HEK293 (cell line): ENCODE results near the gene PRIMPOL.

Source experiments
- CTCF ChIA-PET: fragments of 350-600 bp; formaldehyde crosslinking; extraction: SDS; loops from one replicate; lab custom pipeline; 2021; ENCODE audit warnings: antibody characterized with exemption; lab: Yijun Ruan, JAX
- POLR2A ChIA-PET: fragments of 300-600 bp; formaldehyde crosslinking; extraction: SDS; loops from one replicate; lab custom pipeline; 2020; ENCODE audit warnings: antibody characterized with exemption, inconsistent platforms; lab: Yijun Ruan, JAX
- H3K27ac ChIP-seq: fragments of 200-500 bp; sonication (Bioruptor generic); 2 replicates; pipeline ENCODE4 v1.5.1; 2014; ENCODE audit warnings: low read depth, low read length, control low read depth, inconsistent platforms; ENCODE audit errors: extremely low read depth
- H3K36me3 ChIP-seq, 2 experiments: fragments of 200-500 bp in 1 of 2; sonication (Bioruptor generic) in 1 of 2; 1 replicate in 1 of 2; 2 replicates in 1 of 2; pipeline ENCODE4 v1.5.1; 2014 to 2017; ENCODE audit warnings: inconsistent platforms in 2 of 2, low read length in 2 of 2; ENCODE audit not compliant: control insufficient read depth in 2 of 2, insufficient read depth in 1 of 2
- H3K4me1 ChIP-seq: fragments of 200-500 bp; sonication (Bioruptor generic); 2 replicates; pipeline ENCODE4 v1.5.1; 2014; ENCODE audit warnings: mild to moderate bottlenecking, low read length, inconsistent platforms; ENCODE audit not compliant: control insufficient read depth, insufficient read depth
- H3K4me3 ChIP-seq: 2 replicates; pipeline ENCODE4 v1.5.1; 2011; ENCODE audit warnings: low read depth, mild to moderate bottlenecking, control low read depth, low read length, moderate library complexity
- H3K9me3 ChIP-seq: fragments of 200-500 bp; sonication (Bioruptor generic); 2 replicates; pipeline ENCODE4 v1.5.1; 2014; ENCODE audit warnings: low read depth, low read length, inconsistent platforms; ENCODE audit not compliant: control insufficient read depth, insufficient read depth
- BCL11B ChIP-seq: fragments of 450-650 bp; formaldehyde crosslinking; IDR thresholded peaks from 2 replicates; pipeline ENCODE4 v1.5.1; 2016; ENCODE audit warnings: low read depth, missing biosample characterization, missing genetic modification characterization
- EGR2 ChIP-seq: fragments of 450-650 bp; formaldehyde crosslinking; IDR thresholded peaks from 2 replicates; pipeline ENCODE4 v1.5.1; 2016; ENCODE audit warnings: low read depth, missing biosample characterization, missing genetic modification characterization
- GLIS2 ChIP-seq: fragments of 450-650 bp; formaldehyde crosslinking; IDR thresholded peaks from 2 replicates; pipeline ENCODE4 v1.5.1; 2016; ENCODE audit warnings: missing biosample characterization, missing genetic modification characterization
- MZF1 ChIP-seq: fragments of 450-650 bp; formaldehyde crosslinking; IDR thresholded peaks from 2 replicates; pipeline ENCODE4 v1.5.1; 2017; ENCODE audit warnings: missing biosample characterization, missing genetic modification characterization, borderline replicate concordance
- SALL2 ChIP-seq: fragments of 450-650 bp; formaldehyde crosslinking; IDR thresholded peaks from 2 replicates; pipeline ENCODE4 v1.5.0; 2017; ENCODE audit warnings: missing biosample characterization, mild to moderate bottlenecking, missing genetic modification characterization, borderline replicate concordance
- SP3 ChIP-seq: fragments of 450-650 bp; formaldehyde crosslinking; IDR thresholded peaks from 2 replicates; pipeline ENCODE4 v1.5.1; 2016; ENCODE audit warnings: missing biosample characterization, missing genetic modification characterization
- ZFP37 ChIP-seq: fragments of 450-650 bp; formaldehyde crosslinking; IDR thresholded peaks from 2 replicates; pipeline ENCODE4 v1.5.1; 2016; ENCODE audit warnings: missing biosample characterization, missing genetic modification characterization
- ZNF121 ChIP-seq: fragments of 450-650 bp; formaldehyde crosslinking; IDR thresholded peaks from 2 replicates; pipeline ENCODE4 v1.5.1; 2016; ENCODE audit warnings: missing biosample characterization, missing genetic modification characterization
- ZNF132 ChIP-seq: fragments of 450-650 bp; formaldehyde crosslinking; IDR thresholded peaks from 2 replicates; pipeline ENCODE4 v1.5.1; 2017; ENCODE audit warnings: missing biosample characterization, missing genetic modification characterization, borderline replicate concordance
- ZNF174 ChIP-seq: fragments of 450-650 bp; formaldehyde crosslinking; IDR thresholded peaks from 2 replicates; pipeline ENCODE4 v1.5.0; 2017; ENCODE audit warnings: missing biosample characterization, mild to moderate bottlenecking, missing genetic modification characterization
- ZNF335 ChIP-seq: fragments of 450-650 bp; formaldehyde crosslinking; conservative IDR thresholded peaks from 2 replicates; pipeline ENCODE4 v1.5.1; 2016; ENCODE audit warnings: missing biosample characterization, missing genetic modification characterization
- ZNF341 ChIP-seq: fragments of 450-650 bp; formaldehyde crosslinking; IDR thresholded peaks from 2 replicates; pipeline ENCODE4; 2016; ENCODE audit warnings: low read depth, missing biosample characterization, missing genetic modification characterization
- ZNF366 ChIP-seq: fragments of 450-650 bp; formaldehyde crosslinking; conservative IDR thresholded peaks from 2 replicates; pipeline ENCODE4 v1.5.1; 2016; ENCODE audit warnings: missing biosample characterization, missing genetic modification characterization
- ZNF501 ChIP-seq: fragments of 450-650 bp; formaldehyde crosslinking; IDR thresholded peaks from 2 replicates; pipeline ENCODE4 v1.5.1; 2016; ENCODE audit warnings: missing biosample characterization, missing genetic modification characterization
- ZNF600 ChIP-seq: fragments of 450-650 bp; formaldehyde crosslinking; IDR thresholded peaks from 2 replicates; pipeline ENCODE4 v1.5.1; 2016; ENCODE audit warnings: missing biosample characterization, missing genetic modification characterization
- TF ChIP-seq, protein P1 (sequence below): fragments of 450-650 bp; formaldehyde crosslinking; IDR thresholded peaks from 2 replicates; pipeline ENCODE4 v1.5.1; 2016; ENCODE audit warnings: missing biosample characterization, missing genetic modification characterization
- TF ChIP-seq, protein P2 (sequence below): fragments of 450-650 bp; formaldehyde crosslinking; IDR thresholded peaks from 2 replicates; pipeline ENCODE4 v1.5.1; 2016; ENCODE audit warnings: missing biosample characterization, missing genetic modification characterization
- TF ChIP-seq, protein P3 (sequence below): fragments of 450-650 bp; formaldehyde crosslinking; conservative IDR thresholded peaks from 2 replicates; pipeline ENCODE4 v1.5.1; 2016; ENCODE audit warnings: low read depth, missing biosample characterization, missing genetic modification characterization
- TF ChIP-seq, protein P4 (sequence below): fragments of 450-650 bp; formaldehyde crosslinking; IDR thresholded peaks from 2 replicates; pipeline ENCODE4 v1.5.1; 2016; ENCODE audit warnings: missing biosample characterization, missing genetic modification characterization, low read depth
- TF ChIP-seq, protein P5 (sequence below): fragments of 450-650 bp; formaldehyde crosslinking; IDR thresholded peaks from 2 replicates; pipeline ENCODE4 v1.5.1; 2016; ENCODE audit warnings: missing biosample characterization, missing genetic modification characterization
- TF ChIP-seq, protein P6 (sequence below): fragments of 450-650 bp; formaldehyde crosslinking; IDR thresholded peaks from 2 replicates; pipeline ENCODE4 v1.5.1; 2016; ENCODE audit warnings: missing biosample characterization, missing genetic modification characterization

Gene PRIMPOL

DNA sequence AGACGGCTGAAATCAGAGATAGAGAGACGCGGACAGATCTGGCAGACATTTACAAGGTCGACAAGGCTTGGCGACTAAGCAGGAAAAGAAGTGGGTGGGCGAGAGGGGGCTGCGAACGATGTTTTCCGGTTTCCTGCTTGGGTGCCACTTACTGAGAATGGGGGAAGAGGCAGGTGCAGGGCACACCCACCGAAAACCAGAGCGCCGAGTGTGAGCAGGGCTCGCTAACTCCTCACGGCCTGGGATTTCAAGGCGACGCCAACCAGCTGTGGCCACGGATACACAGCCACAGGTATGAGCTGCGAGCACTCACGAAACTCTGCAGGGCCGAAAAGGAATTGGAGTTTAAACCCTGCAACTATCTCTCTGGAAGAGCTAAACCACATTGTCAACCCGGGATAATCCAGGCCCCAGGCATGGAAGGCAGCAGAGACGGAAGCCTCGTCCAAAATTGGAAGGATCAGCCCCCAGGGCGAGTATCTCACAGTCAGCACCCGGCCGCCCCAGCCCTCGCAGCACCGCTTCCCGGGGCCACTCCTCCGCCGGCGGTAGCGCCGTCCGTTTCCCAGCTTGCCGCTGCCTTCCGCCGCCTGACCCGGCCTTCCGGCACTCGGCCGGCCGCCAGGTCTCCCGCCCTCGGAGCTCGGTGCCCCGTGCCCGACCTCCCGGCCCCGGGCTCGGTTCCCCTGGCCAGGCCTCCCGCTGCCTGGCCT, 1.1 kb upstream of the PRIMPOL start (continued):
- TF ChIP-seq, protein P1, sequence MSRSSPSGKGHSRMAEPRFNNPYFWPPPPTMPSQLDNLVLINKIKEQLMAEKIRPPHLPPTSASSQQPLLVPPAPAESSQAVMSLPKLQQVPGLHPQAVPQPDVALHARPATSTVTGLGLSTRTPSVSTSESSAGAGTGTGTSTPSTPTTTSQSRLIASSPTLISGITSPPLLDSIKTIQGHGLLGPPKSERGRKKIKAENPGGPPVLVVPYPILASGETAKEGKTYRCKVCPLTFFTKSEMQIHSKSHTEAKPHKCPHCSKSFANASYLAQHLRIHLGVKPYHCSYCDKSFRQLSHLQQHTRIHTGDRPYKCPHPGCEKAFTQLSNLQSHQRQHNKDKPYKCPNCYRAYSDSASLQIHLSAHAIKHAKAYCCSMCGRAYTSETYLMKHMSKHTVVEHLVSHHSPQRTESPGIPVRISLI (tag by site-specific recombination), result no peak
- TF ChIP-seq ZNF341 (tag by site-specific recombination) (peak; percentile 63), ZNF132 (no peak), ZNF174 (tag by site-specific recombination) (no peak), SALL2 (no peak), ZFP37 (tag by site-specific recombination) (0 out of 2 replicates have a peak, but pooled peaks have one; percentile 52), ZNF366 (tag by site-specific recombination) (peak; percentile 38), BCL11B (tag by site-specific recombination) (no peak), ZNF121 (tag by site-specific recombination) (no peak), ZNF600 (tag by site-specific recombination) (0 out of 2 replicates have a peak, but pooled peaks have one; percentile 13), EGR2 (peak; percentile 51)
- TF ChIP-seq, protein P2, sequence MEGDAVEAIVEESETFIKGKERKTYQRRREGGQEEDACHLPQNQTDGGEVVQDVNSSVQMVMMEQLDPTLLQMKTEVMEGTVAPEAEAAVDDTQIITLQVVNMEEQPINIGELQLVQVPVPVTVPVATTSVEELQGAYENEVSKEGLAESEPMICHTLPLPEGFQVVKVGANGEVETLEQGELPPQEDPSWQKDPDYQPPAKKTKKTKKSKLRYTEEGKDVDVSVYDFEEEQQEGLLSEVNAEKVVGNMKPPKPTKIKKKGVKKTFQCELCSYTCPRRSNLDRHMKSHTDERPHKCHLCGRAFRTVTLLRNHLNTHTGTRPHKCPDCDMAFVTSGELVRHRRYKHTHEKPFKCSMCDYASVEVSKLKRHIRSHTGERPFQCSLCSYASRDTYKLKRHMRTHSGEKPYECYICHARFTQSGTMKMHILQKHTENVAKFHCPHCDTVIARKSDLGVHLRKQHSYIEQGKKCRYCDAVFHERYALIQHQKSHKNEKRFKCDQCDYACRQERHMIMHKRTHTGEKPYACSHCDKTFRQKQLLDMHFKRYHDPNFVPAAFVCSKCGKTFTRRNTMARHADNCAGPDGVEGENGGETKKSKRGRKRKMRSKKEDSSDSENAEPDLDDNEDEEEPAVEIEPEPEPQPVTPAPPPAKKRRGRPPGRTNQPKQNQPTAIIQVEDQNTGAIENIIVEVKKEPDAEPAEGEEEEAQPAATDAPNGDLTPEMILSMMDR (tag by site-specific recombination), result no peak
- TF ChIP-seq, protein P3, sequence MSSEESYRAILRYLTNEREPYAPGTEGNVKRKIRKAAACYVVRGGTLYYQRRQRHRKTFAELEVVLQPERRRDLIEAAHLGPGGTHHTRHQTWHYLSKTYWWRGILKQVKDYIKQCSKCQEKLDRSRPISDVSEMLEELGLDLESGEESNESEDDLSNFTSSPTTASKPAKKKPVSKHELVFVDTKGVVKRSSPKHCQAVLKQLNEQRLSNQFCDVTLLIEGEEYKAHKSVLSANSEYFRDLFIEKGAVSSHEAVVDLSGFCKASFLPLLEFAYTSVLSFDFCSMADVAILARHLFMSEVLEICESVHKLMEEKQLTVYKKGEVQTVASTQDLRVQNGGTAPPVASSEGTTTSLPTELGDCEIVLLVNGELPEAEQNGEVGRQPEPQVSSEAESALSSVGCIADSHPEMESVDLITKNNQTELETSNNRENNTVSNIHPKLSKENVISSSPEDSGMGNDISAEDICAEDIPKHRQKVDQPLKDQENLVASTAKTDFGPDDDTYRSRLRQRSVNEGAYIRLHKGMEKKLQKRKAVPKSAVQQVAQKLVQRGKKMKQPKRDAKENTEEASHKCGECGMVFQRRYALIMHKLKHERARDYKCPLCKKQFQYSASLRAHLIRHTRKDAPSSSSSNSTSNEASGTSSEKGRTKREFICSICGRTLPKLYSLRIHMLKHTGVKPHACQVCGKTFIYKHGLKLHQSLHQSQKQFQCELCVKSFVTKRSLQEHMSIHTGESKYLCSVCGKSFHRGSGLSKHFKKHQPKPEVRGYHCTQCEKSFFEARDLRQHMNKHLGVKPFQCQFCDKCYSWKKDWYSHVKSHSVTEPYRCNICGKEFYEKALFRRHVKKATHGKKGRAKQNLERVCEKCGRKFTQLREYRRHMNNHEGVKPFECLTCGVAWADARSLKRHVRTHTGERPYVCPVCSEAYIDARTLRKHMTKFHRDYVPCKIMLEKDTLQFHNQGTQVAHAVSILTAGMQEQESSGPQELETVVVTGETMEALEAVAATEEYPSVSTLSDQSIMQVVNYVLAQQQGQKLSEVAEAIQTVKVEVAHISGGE (tag by site-specific recombination), result 0 out of 2 replicates have a peak, but pooled peaks have one; percentile 14

DNA sequence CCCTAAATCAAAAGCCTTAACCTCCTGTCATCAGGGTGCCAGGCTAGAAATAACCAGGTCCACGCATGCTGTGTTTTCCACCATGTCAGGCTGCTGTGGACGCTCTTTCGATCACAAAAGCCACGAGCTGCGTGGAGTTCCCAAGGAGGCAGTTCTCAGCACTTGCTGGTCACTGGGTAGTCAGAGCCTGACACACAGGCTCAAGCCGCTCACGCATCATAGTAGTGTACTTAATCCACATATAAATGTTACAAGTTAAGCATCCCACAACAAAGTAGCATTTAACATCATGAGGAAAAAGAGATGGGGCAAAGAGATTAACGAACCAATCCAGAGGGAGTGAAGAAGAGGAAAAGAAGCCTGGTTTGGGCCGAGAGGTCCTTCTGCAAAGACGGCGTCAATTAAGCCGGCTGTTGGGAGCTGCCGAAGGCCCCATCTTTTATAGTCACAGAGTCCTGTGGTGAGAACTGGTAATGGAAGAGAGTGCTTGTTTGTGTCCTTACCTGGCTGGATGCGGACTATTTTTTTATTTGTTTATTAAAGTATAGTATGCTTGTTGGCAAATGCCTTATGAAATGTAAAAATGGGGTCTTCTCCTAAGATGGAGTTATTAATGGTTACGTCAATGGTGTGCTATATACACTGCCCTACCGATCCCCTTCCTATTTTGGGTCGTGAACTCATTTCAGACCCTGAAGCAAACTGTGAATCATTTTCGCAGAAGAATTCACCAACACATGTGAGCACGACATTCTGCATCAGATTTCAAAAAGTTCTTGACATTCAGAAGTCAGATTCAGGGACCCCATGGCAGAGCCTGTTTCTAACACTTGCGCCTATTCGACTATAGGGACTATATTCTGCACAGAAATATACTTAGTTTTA, 675 bp downstream of the PRIMPOL start:
- Histone ChIP-seq H3K36me3 (peaks cover 0 to 6% of the 10 kb centered on the region in 2 experiments; a peak in 1 of 3 replicates), H3K9me3 (no peaks in the 10 kb centered on the region), H3K4me1 (peaks cover 18% of the 10 kb centered on the region), H3K27ac (peak overlapping the region; percentile 91), H3K4me3 (peak overlapping the region; percentile 59)
- POLR2A ChIA-PET, result interaction anchor here (0.6 to 2.8 kb wide), 14 partner anchors 9 to 413 kb away, joined by 3 to 21 read pairs (median 4); partner anchors contain the start of genes CENPU and IRF2
- CTCF ChIA-PET, result interaction anchor here (0.7 kb wide), 1 partner anchor 99 kb away, joined by 5 read pairs; no protein-coding TSS in a partner anchor
- TF ChIP-seq SP3 (no peak), ZNF341 (tag by site-specific recombination) (peak; percentile 20; the same call in 1 of the 2 replicates), GLIS2 (tag by site-specific recombination) (no peak), ZNF366 (tag by site-specific recombination) (no peak), ZNF335 (tag by site-specific recombination) (peak; percentile 79), MZF1 (tag by site-specific recombination) (0 out of 2 replicates have a peak, but pooled peaks have one; percentile 21), ZNF501 (peak; percentile 49)
- TF ChIP-seq, protein P4, sequence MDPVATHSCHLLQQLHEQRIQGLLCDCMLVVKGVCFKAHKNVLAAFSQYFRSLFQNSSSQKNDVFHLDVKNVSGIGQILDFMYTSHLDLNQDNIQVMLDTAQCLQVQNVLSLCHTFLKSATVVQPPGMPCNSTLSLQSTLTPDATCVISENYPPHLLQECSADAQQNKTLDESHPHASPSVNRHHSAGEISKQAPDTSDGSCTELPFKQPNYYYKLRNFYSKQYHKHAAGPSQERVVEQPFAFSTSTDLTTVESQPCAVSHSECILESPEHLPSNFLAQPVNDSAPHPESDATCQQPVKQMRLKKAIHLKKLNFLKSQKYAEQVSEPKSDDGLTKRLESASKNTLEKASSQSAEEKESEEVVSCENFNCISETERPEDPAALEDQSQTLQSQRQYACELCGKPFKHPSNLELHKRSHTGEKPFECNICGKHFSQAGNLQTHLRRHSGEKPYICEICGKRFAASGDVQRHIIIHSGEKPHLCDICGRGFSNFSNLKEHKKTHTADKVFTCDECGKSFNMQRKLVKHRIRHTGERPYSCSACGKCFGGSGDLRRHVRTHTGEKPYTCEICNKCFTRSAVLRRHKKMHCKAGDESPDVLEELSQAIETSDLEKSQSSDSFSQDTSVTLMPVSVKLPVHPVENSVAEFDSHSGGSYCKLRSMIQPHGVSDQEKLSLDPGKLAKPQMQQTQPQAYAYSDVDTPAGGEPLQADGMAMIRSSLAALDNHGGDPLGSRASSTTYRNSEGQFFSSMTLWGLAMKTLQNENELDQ, result no peak
- TF ChIP-seq, protein P5, sequence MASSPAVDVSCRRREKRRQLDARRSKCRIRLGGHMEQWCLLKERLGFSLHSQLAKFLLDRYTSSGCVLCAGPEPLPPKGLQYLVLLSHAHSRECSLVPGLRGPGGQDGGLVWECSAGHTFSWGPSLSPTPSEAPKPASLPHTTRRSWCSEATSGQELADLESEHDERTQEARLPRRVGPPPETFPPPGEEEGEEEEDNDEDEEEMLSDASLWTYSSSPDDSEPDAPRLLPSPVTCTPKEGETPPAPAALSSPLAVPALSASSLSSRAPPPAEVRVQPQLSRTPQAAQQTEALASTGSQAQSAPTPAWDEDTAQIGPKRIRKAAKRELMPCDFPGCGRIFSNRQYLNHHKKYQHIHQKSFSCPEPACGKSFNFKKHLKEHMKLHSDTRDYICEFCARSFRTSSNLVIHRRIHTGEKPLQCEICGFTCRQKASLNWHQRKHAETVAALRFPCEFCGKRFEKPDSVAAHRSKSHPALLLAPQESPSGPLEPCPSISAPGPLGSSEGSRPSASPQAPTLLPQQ, result no peak
- TF ChIP-seq, protein P6, sequence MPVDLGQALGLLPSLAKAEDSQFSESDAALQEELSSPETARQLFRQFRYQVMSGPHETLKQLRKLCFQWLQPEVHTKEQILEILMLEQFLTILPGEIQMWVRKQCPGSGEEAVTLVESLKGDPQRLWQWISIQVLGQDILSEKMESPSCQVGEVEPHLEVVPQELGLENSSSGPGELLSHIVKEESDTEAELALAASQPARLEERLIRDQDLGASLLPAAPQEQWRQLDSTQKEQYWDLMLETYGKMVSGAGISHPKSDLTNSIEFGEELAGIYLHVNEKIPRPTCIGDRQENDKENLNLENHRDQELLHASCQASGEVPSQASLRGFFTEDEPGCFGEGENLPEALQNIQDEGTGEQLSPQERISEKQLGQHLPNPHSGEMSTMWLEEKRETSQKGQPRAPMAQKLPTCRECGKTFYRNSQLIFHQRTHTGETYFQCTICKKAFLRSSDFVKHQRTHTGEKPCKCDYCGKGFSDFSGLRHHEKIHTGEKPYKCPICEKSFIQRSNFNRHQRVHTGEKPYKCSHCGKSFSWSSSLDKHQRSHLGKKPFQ (tag by site-specific recombination), result peak; percentile 52
